ENCODE results near the gene MSMB. TPM values are rescaled to one million over a fixed set of nuclear protein-coding genes. Genes with fewer than 3 reads are reported as not detected.

MSMB gene
- total RNA-seq, 2 experiments from 2014 or later = not detected

- Histone ChIP-seq H3K9me3 (ENCODE audit: low read length) (no peaks in the 10 kb centered on the region), H3K4me2 (ENCODE audit: low read length) (peak overlapping the region; percentile 64), H4K20me1 (ENCODE audit: insufficient read depth, low read length) (no peaks in the 10 kb centered on the region), H2AFZ (ENCODE audit: low read length) (peak overlapping the region; percentile 86), H3K4me1 (ENCODE audit: insufficient read depth, low read length, poor library complexity, severe bottlenecking) (peaks cover 72% of the 10 kb centered on the region), H3K9me2 (ENCODE audit: insufficient read depth, low read length) (no peaks in the 10 kb centered on the region), H3K79me2 (ENCODE audit: insufficient read depth, low read depth, low read length) (no peaks in the 10 kb centered on the region), H3K36me3 (ENCODE audit: insufficient read depth, low read length) (no peaks in the 10 kb centered on the region), H3K27ac (ENCODE audit: low read depth, low read length, poor library complexity, severe bottlenecking) (peak overlapping the region; percentile 74), H3K4me3 (ENCODE audit: low read depth, low read length, poor library complexity, severe bottlenecking) (peak overlapping the region; percentile 30)
- ChIA-PET CTCF (ENCODE audit: unreplicated experiment) (no interaction called here), POLR2A (interaction anchor here (0.5 to 1.8 kb wide), 8 partner anchors 8 to 177 kb away, joined by 3 to 9 read pairs (median 4); no protein-coding TSS in a partner anchor)
- TF ChIP-seq CTCF (conservative IDR thresholded peaks at IDR 0.05; ENCODE audit: low read length) = no peak
- no peak for TF ChIP-seq EZH2phosphoT487 (IDR thresholded peaks at IDR 0.05; ENCODE audit: borderline replicate concordance, low read depth, low read length)
- peak; percentile 23 for DNase-seq (ENCODE audit: low spot score)
- intact Hi-C loops (cut with micrococcal nuclease; ENCODE audit: unreplicated experiment) = loop anchor here (5.0 to 10.0 kb wide), 2 partner anchors 60 to 173 kb away; partner anchors contain the start of gene NCOA4
- BruUV-seq (replicated peaks) = no TSS peak
These were observed 45.9 kb upstream of the MSMB start for GRCh38 chr10:46091828-46092523.

DNA sequence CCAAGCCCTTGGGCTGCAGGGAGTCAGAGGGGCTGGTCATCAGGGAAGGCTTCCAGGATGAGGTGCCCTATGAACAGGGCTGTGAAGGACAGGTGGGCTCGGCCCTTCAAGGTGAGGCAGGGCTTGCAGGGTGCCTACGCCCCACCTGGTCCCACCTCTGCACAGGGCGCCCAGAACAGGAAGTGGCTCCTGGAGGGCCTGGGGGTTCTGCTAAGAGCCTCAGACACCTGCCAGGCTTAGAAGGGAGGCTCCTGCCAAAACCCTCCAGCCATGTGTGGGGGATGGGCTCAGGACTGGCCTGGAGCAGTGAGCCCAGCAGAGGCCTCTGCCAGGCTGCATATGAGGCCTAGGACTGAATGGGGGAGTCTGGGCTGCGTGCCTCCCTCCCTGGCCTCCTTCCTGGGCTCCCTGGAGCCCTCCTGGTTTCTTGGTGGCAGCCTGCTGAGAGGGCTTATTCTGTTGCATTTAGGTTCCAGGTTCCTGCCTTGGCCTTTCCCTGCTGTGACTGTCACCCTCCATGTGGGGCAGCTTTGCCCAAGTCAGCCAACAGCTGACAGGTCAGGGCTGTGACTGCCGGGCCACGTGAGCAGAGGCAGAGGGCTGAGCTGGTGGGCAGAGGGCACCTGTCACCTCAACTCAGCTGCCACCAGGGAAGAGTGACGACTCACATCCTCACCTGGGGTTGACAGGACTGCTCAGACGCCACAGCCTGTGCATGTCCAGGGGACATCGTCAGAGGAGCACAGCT, 45.2 kb upstream of the MSMB start:
- TF ChIP-seq CTCF (conservative IDR thresholded peaks at IDR 0.05; ENCODE audit: low read length) (0 out of 2 replicates have a peak, but pooled peaks have one; percentile 19), EZH2phosphoT487 (IDR thresholded peaks at IDR 0.05; ENCODE audit: borderline replicate concordance, low read depth, low read length) (no peak)
- intact Hi-C loops (cut with micrococcal nuclease; ENCODE audit: unreplicated experiment) = loop anchor here (5.0 to 10.0 kb wide), 2 partner anchors 59 to 174 kb away; partner anchors contain the start of gene NCOA4
- peak overlapping the region; percentile 86 for H2AFZ ChIP-seq (ENCODE audit: low read length)

More for the DNA sequence above, 45.2 kb upstream of the MSMB start:
- Histone ChIP-seq H3K4me3 (ENCODE audit: low read depth, low read length, poor library complexity, severe bottlenecking) (peak overlapping the region; percentile 30), H3K36me3 (ENCODE audit: insufficient read depth, low read length) (no peaks in the 10 kb centered on the region), H3K4me1 (ENCODE audit: insufficient read depth, low read length, poor library complexity, severe bottlenecking) (peaks cover 64% of the 10 kb centered on the region), H4K20me1 (ENCODE audit: insufficient read depth, low read length) (no peaks in the 10 kb centered on the region), H3K27ac (ENCODE audit: low read depth, low read length, poor library complexity, severe bottlenecking) (peak overlapping the region; percentile 74), H3K4me2 (ENCODE audit: low read length) (peak overlapping the region; percentile 64), H3K9me3 (ENCODE audit: low read length) (no peaks in the 10 kb centered on the region), H3K9me2 (ENCODE audit: insufficient read depth, low read length) (no peaks in the 10 kb centered on the region), H3K79me2 (ENCODE audit: insufficient read depth, low read depth, low read length) (no peaks in the 10 kb centered on the region)
- BruUV-seq (replicated peaks) = no TSS peak
- CTCF ChIA-PET (ENCODE audit: unreplicated experiment) = no interaction called here
- POLR2A ChIA-PET = interaction anchor here (0.8 to 1.8 kb wide), 6 partner anchors 16 to 178 kb away, joined by 3 to 9 read pairs (median 4); no protein-coding TSS in a partner anchor
- DNase-seq (ENCODE audit: low spot score) = peak; percentile 72
